Stimulated activated memory B cell treated with anti-CD40 and anti-IgM and Interleukin-4, amounts not matched to agents 10 μg/mL and 1 μg/mL and 100 μg/mL, for 72 hours (primary cell): Measurements from ENCODE around the gene TOP3B.

ENCODE experiments used
- ATAC-seq: fragments of 150-1000 bp; cut with Tn5 transposase; 2 replicates; pipeline ENCODE4 v1.10.0; 2021
- H3K27ac Mint-ChIP-seq: one replicate; pipeline ENCODE4 v1.8.0; 2022; ENCODE audit warnings: mild to moderate bottlenecking, mixed read lengths
- H3K27me3 Mint-ChIP-seq: one replicate; pipeline ENCODE4 v1.8.0; 2022; ENCODE audit warnings: mixed read lengths
- H3K36me3 Mint-ChIP-seq: one replicate; pipeline ENCODE4 v1.8.0; 2022; ENCODE audit warnings: mixed read lengths
- H3K4me1 Mint-ChIP-seq: one replicate; pipeline ENCODE4 v1.8.0; 2022; ENCODE audit warnings: mixed read lengths
- H3K4me3 Mint-ChIP-seq: one replicate; pipeline ENCODE4 v1.8.0; 2022; ENCODE audit warnings: mild to moderate bottlenecking, moderate library complexity, mixed read lengths
- H3K9me3 Mint-ChIP-seq: one replicate; pipeline ENCODE4 v1.8.0; 2022; ENCODE audit warnings: mixed read lengths

The TOP3B gene

GRCh38 chr22:21975273-21975672 lies 7.3 kb downstream of the TOP3B start:
- H3K4me1 Mint-ChIP-seq, result peaks cover 54% of the 10 kb centered on the region
- H3K27me3 Mint-ChIP-seq, result no peaks in the 10 kb centered on the region
- H3K4me3 Mint-ChIP-seq, result no peak overlapping the region
- H3K27ac Mint-ChIP-seq, result no peak overlapping the region
- no peak for ATAC-seq
- H3K9me3 Mint-ChIP-seq, result no peaks in the 10 kb centered on the region
- peaks cover 59% of the 10 kb centered on the region for H3K36me3 Mint-ChIP-seq

DNA sequence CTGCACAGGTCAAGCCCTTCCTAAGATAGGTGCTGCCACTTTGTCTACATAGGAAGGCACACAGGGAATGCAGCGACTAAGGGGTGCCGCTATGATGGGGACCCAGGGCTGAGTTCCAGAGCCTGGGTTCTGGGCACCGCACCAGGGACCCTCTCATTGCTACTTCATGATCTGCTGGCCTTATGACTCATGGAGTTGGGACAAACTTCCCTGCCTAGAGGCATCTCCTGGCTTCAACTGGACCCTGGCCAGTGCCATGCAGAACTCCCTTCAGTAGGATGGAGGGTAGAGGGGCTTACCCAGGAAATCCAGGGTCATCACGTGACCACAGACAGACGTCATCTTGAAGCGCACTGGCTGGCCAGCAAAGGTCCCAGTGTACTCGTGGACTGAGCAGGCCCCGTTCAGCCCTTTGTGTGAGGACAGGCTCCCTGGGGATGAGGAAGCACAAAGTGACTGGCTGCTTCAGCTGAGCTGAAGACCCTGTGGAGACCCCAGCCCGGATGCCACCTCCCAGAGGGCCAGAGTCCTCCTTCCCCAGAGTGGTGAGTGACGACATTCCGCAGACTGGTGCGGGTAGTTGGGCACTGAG lies 8.4 kb downstream of the TOP3B start:
- Mint-ChIP-seq H3K27me3 (no peaks in the 10 kb centered on the region), H3K36me3 (peaks cover 59% of the 10 kb centered on the region), H3K9me3 (no peaks in the 10 kb centered on the region), H3K4me1 (peaks cover 42% of the 10 kb centered on the region), H3K4me3 (no peak overlapping the region), H3K27ac (no peak overlapping the region)
- ATAC-seq, result no peak

DNA sequence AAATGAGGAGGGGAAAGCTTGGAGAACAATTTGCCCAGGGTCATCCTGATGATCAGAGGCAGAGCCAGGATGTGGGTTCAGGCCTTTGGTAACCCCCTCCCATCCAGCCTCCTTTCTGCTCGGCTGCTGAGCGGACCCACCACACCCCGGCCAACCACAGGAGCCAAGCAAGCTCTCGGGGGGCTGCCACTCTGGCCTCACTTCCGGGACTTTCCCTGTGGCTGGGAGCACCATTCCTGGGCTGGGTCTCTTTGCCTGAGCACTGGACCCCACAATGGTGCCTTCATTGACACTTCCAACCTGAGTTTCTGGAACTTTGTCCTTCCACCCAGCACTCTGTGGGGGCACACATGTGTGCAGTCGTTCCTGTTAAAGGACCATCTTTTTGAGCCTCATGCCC lies 9.8 kb downstream of the TOP3B start:
- no peak for ATAC-seq
- Mint-ChIP-seq H3K9me3 (no peaks in the 10 kb centered on the region), H3K27me3 (no peaks in the 10 kb centered on the region), H3K4me1 (peaks cover 29% of the 10 kb centered on the region), H3K4me3 (no peak overlapping the region), H3K36me3 (peaks cover 58% of the 10 kb centered on the region), H3K27ac (no peak overlapping the region)

GRCh38 chr22:21972293-21972779 lies 10.3 kb downstream of the TOP3B start:
- no peaks in the 10 kb centered on the region for H3K27me3 Mint-ChIP-seq
- no peaks in the 10 kb centered on the region for H3K9me3 Mint-ChIP-seq
- ATAC-seq, result no peak
- peaks cover 24% of the 10 kb centered on the region for H3K4me1 Mint-ChIP-seq
- H3K27ac Mint-ChIP-seq, result no peak overlapping the region
- H3K36me3 Mint-ChIP-seq, result peaks cover 59% of the 10 kb centered on the region
- H3K4me3 Mint-ChIP-seq, result no peak overlapping the region

- Mint-ChIP-seq H3K4me1 (peaks cover 22% of the 10 kb centered on the region), H3K9me3 (no peaks in the 10 kb centered on the region), H3K27me3 (no peaks in the 10 kb centered on the region), H3K36me3 (peaks cover 64% of the 10 kb centered on the region), H3K4me3 (no peak overlapping the region), H3K27ac (no peak overlapping the region)
- no peak for ATAC-seq
Observed at GRCh38 chr22:21971858-21972275, 10.7 kb downstream of the TOP3B start.

DNA sequence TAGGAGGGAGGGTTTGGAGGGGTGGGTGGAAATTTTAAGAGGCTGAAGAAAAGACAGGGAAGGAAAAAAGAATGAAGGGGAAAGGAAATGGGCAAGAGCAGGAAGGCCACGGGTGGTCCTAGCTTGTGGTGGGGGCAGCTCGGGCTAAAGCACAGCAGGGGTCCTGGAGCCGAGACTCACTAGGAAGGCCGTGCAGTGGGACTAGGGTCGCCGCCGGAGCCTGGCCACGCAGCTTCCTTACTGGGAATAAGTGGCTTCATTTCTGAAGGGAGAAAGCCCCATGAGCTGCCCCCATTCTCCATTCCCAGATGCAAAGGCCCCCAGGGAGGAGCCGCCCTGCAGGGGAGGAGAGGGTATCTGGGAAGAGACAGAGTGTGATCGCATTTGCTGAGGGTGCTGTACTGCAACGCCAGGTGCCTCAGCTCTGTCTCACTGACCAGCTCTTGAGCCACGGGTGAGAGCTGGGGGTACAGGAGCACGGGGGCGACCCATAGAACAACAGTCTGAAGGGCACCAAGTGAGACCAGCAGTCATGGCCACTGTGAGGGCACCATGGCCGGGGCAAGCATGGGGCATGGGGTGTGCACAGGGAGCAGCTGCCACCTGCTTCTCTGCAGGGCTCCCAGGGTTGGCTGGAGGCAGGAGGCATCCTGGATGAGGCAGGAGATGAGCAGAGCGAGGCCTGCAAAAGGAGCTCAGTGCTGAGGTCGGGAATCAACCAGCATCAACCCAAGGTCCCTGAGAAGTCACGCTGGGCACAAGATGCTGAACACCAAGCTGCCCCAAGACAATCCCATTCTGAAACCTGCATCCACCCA lies 11.6 kb downstream of the TOP3B start:
- Mint-ChIP-seq H3K36me3 (peaks cover 65% of the 10 kb centered on the region), H3K4me1 (peaks cover 13% of the 10 kb centered on the region), H3K9me3 (no peaks in the 10 kb centered on the region), H3K27me3 (no peaks in the 10 kb centered on the region), H3K27ac (no peak overlapping the region), H3K4me3 (no peak overlapping the region)
- no peak for ATAC-seq

- Mint-ChIP-seq H3K4me3 (no peak overlapping the region), H3K4me1 (peaks cover 7% of the 10 kb centered on the region), H3K27me3 (no peaks in the 10 kb centered on the region), H3K9me3 (no peaks in the 10 kb centered on the region), H3K27ac (no peak overlapping the region), H3K36me3 (peaks cover 61% of the 10 kb centered on the region)
- ATAC-seq, result no peak
Observed at GRCh38 chr22:21970037-21970799, 12.4 kb downstream of the TOP3B start.

- no peaks in the 10 kb centered on the region for H3K27me3 Mint-ChIP-seq
- peaks cover 58% of the 10 kb centered on the region for H3K36me3 Mint-ChIP-seq
- ATAC-seq, result no peak
- no peaks in the 10 kb centered on the region for H3K9me3 Mint-ChIP-seq
- H3K4me1 Mint-ChIP-seq, result peaks cover 7% of the 10 kb centered on the region
- no peak overlapping the region for H3K4me3 Mint-ChIP-seq
- H3K27ac Mint-ChIP-seq, result no peak overlapping the region
Observed at GRCh38 chr22:21968452-21969129, 14.0 kb downstream of the TOP3B start.

DNA sequence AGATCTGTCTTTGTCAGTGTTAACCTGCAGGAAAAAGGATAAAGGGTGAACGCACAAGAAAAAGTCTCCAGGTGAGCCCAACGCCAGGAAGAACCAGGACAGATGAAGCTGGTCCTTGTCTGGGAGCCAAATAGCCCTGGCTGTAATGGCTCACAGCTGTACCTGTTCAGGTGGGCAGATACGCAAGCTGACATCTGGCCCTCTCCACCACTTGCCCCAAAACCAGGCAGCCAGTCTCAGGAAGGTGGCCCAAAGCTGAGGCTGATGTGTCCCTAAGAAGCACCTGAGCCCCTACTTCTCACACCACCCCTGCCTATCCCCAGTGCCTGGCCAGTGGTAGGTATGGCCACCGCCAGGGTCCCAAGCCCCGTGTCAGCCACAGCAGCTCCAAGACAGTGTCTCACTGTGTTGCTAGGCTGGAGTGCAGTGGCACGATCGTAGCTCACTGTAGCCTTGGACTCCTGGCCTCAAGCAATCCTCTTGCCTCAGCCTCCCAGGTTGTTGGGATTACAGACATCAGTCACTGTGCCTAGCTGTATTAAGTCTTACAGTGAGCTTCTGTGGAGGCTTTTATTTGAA lies 14.8 kb downstream of the TOP3B start:
- Mint-ChIP-seq H3K27me3 (no peaks in the 10 kb centered on the region), H3K4me3 (no peak overlapping the region), H3K27ac (no peak overlapping the region), H3K36me3 (peaks cover 61% of the 10 kb centered on the region), H3K9me3 (no peaks in the 10 kb centered on the region), H3K4me1 (peaks cover 7% of the 10 kb centered on the region)
- ATAC-seq, result no peak

GRCh38 chr22:21966643-21967516 lies 15.7 kb downstream of the TOP3B start:
- no peak for ATAC-seq
- H3K9me3 Mint-ChIP-seq, result no peaks in the 10 kb centered on the region
- H3K4me1 Mint-ChIP-seq, result no peaks in the 10 kb centered on the region
- H3K27ac Mint-ChIP-seq, result no peak overlapping the region
- peaks cover 70% of the 10 kb centered on the region for H3K36me3 Mint-ChIP-seq
- no peaks in the 10 kb centered on the region for H3K27me3 Mint-ChIP-seq
- H3K4me3 Mint-ChIP-seq, result no peak overlapping the region

GRCh38 chr22:21965762-21966288 lies 16.8 kb downstream of the TOP3B start:
- H3K4me1 Mint-ChIP-seq, result no peaks in the 10 kb centered on the region
- ATAC-seq, result no peak
- peaks cover 68% of the 10 kb centered on the region for H3K36me3 Mint-ChIP-seq
- H3K27me3 Mint-ChIP-seq, result no peaks in the 10 kb centered on the region
- no peaks in the 10 kb centered on the region for H3K9me3 Mint-ChIP-seq
- no peak overlapping the region for H3K27ac Mint-ChIP-seq
- no peak overlapping the region for H3K4me3 Mint-ChIP-seq

- H3K9me3 Mint-ChIP-seq, result no peaks in the 10 kb centered on the region
- H3K4me1 Mint-ChIP-seq, result no peaks in the 10 kb centered on the region
- peaks cover 64% of the 10 kb centered on the region for H3K36me3 Mint-ChIP-seq
- no peak overlapping the region for H3K27ac Mint-ChIP-seq
- H3K27me3 Mint-ChIP-seq, result no peaks in the 10 kb centered on the region
- ATAC-seq, result no peak
- no peak overlapping the region for H3K4me3 Mint-ChIP-seq
Observed at GRCh38 chr22:21964918-21965484, 17.6 kb downstream of the TOP3B start.

GRCh38 chr22:21964234-21964633 lies 18.4 kb downstream of the TOP3B start:
- Mint-ChIP-seq H3K27me3 (no peaks in the 10 kb centered on the region), H3K4me1 (no peaks in the 10 kb centered on the region), H3K27ac (no peak overlapping the region), H3K9me3 (no peaks in the 10 kb centered on the region), H3K4me3 (no peak overlapping the region), H3K36me3 (peaks cover 69% of the 10 kb centered on the region)
- no peak for ATAC-seq
